ENCODE data around the gene KRT6C. TPM values are rescaled to one million over a fixed set of nuclear protein-coding genes. Genes with fewer than 3 reads are reported as not detected.

Gene KRT6C
- total and polyA plus RNA-seq, 2 experiments from 2014 or later: not detected

DNA sequence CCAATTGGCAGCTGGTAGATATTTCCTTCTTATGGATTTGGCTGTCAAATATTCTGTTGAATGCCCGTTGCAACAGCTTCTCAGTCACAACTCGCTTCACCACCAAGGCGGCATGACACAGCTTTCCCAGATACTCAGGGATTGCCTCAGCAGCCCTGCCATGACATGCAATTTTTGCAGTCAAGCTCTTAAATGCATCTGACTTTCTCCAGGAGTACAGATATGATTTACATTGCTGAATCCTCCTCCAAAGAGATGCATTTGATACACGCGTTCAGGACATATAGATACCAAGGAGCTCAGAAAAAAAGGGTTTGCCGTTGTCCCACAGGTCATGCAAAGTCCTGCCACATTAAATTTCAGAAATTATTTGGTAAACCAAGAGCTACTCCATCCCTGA is 40.1 kb upstream of the KRT6C start:
- Histone ChIP-seq H3K27me3 (ENCODE audit: insufficient read depth) (no peaks in the 10 kb centered on the region), H3F3A (replicated peaks; ENCODE audit: low read depth) (no peaks in the 10 kb centered on the region), H3K27ac (ENCODE audit: low read depth) (no peak overlapping the region), H3K4me2 (no peak overlapping the region), H3K36me3 (ENCODE audit: insufficient read depth) (no peaks in the 10 kb centered on the region), H4K20me1 (replicated peaks; ENCODE audit: insufficient read depth) (no peaks in the 10 kb centered on the region), H3K4me3 (no peak overlapping the region), H3K79me2 (replicated peaks; ENCODE audit: insufficient read depth) (no peaks in the 10 kb centered on the region), H2AFZ (no peak overlapping the region), H3K9me2 (ENCODE audit: insufficient read depth) (0 out of 2 replicates have a peak, but pooled peaks cover 3% of the 10 kb centered on the region), H3K4me1 (ENCODE audit: insufficient read depth) (no peaks in the 10 kb centered on the region)
- H3K4me1 Mint-ChIP-seq: no peaks in the 10 kb centered on the region
- 0 out of 3 replicates have a peak, but pooled peaks cover 7% of the 10 kb centered on the region for H3K36me3 Mint-ChIP-seq (ENCODE audit: low read depth)
- no peak for TF ChIP-seq ZNF331 (CRISPR knock-in tag; IDR thresholded peaks at IDR 0.05; ENCODE audit: low read depth)
- TF ChIP-seq POLR2AphosphoS5 (IDR thresholded peaks at IDR 0.05; ENCODE audit: low read depth): no peak
- no peak for TF ChIP-seq NANOG (IDR thresholded peaks at IDR 0.05; ENCODE audit: borderline replicate concordance)
- TF ChIP-seq, protein P1, sequence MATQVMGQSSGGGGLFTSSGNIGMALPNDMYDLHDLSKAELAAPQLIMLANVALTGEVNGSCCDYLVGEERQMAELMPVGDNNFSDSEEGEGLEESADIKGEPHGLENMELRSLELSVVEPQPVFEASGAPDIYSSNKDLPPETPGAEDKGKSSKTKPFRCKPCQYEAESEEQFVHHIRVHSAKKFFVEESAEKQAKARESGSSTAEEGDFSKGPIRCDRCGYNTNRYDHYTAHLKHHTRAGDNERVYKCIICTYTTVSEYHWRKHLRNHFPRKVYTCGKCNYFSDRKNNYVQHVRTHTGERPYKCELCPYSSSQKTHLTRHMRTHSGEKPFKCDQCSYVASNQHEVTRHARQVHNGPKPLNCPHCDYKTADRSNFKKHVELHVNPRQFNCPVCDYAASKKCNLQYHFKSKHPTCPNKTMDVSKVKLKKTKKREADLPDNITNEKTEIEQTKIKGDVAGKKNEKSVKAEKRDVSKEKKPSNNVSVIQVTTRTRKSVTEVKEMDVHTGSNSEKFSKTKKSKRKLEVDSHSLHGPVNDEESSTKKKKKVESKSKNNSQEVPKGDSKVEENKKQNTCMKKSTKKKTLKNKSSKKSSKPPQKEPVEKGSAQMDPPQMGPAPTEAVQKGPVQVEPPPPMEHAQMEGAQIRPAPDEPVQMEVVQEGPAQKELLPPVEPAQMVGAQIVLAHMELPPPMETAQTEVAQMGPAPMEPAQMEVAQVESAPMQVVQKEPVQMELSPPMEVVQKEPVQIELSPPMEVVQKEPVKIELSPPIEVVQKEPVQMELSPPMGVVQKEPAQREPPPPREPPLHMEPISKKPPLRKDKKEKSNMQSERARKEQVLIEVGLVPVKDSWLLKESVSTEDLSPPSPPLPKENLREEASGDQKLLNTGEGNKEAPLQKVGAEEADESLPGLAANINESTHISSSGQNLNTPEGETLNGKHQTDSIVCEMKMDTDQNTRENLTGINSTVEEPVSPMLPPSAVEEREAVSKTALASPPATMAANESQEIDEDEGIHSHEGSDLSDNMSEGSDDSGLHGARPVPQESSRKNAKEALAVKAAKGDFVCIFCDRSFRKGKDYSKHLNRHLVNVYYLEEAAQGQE (IDR thresholded peaks at IDR 0.05; ENCODE audit: unreplicated experiment): no peak
- no peak for TF ChIP-seq JUNB (IDR thresholded peaks at IDR 0.05; ENCODE audit: unreplicated experiment)
- no peak for TF ChIP-seq EZH2phosphoT487 (IDR thresholded peaks at IDR 0.05; ENCODE audit: unreplicated experiment)
- TF ChIP-seq, protein P2, sequence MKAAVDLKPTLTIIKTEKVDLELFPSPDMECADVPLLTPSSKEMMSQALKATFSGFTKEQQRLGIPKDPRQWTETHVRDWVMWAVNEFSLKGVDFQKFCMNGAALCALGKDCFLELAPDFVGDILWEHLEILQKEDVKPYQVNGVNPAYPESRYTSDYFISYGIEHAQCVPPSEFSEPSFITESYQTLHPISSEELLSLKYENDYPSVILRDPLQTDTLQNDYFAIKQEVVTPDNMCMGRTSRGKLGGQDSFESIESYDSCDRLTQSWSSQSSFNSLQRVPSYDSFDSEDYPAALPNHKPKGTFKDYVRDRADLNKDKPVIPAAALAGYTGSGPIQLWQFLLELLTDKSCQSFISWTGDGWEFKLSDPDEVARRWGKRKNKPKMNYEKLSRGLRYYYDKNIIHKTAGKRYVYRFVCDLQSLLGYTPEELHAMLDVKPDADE (IDR thresholded peaks at IDR 0.05): no peak
- peaks cover 13% of the 10 kb centered on the region for H3K9me3 Mint-ChIP-seq
- H3K27me3 Mint-ChIP-seq (ENCODE audit: insufficient read depth, low read depth, poor library complexity): peaks cover 3% of the 10 kb centered on the region
- no peak overlapping the region for H3K27ac Mint-ChIP-seq
- DNase-seq (ENCODE audit: low spot score): no peak
- H3K4me3 Mint-ChIP-seq: no peak overlapping the region
- ATAC-seq: no peak

DNA sequence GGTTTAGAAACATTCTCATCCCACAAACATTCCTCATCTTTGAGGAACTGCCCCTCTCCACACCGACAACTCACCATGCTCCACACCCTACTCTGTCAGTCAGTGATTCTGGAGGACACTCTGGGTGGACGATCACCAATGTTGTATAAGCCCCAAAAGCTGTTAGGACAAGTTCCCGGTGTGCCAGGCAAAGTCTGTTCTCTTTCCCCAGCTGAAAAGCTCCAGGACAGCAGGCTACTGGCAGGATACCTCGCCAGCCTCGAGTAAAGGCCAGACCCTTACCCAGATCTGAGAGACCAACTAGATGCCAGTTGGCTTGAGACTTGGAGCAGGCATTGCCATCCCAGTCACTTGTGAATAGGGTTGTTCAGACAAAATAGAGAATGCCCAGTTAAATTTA is 34.6 kb upstream of the KRT6C start:
- Histone ChIP-seq H4K20me1 (replicated peaks; ENCODE audit: insufficient read depth) (no peaks in the 10 kb centered on the region), H3K9me2 (ENCODE audit: insufficient read depth) (no peaks in the 10 kb centered on the region), H2AFZ (no peak overlapping the region), H3K27ac (ENCODE audit: low read depth) (no peak overlapping the region), H3F3A (replicated peaks; ENCODE audit: low read depth) (no peaks in the 10 kb centered on the region), H3K36me3 (ENCODE audit: insufficient read depth) (no peaks in the 10 kb centered on the region), H3K4me1 (ENCODE audit: insufficient read depth) (no peaks in the 10 kb centered on the region), H3K4me3 (no peak overlapping the region), H3K79me2 (replicated peaks; ENCODE audit: insufficient read depth) (no peaks in the 10 kb centered on the region), H3K27me3 (ENCODE audit: insufficient read depth) (no peaks in the 10 kb centered on the region), H3K4me2 (no peak overlapping the region)
- Mint-ChIP-seq H3K27me3 (ENCODE audit: insufficient read depth, low read depth, poor library complexity) (no peaks in the 10 kb centered on the region), H3K9me3 (peaks cover 13% of the 10 kb centered on the region), H3K4me1 (no peaks in the 10 kb centered on the region), H3K36me3 (ENCODE audit: low read depth) (0 out of 3 replicates have a peak, but pooled peaks cover 7% of the 10 kb centered on the region), H3K4me3 (no peak overlapping the region), H3K27ac (no peak overlapping the region)
- no peak for ATAC-seq
- DNase-seq (ENCODE audit: low spot score): no peak
- TF ChIP-seq, protein P1 (IDR thresholded peaks at IDR 0.05; ENCODE audit: unreplicated experiment): no peak
- TF ChIP-seq CREB1 (CRISPR knock-in tag; IDR thresholded peaks at IDR 0.05; ENCODE audit: low read depth): no peak
- no peak for TF ChIP-seq POLR2AphosphoS5 (IDR thresholded peaks at IDR 0.05; ENCODE audit: low read depth)
- TF ChIP-seq EZH2phosphoT487 (IDR thresholded peaks at IDR 0.05; ENCODE audit: unreplicated experiment): no peak
- no peak for TF ChIP-seq NANOG (IDR thresholded peaks at IDR 0.05; ENCODE audit: borderline replicate concordance)
- no peak for TF ChIP-seq ZNF331 (CRISPR knock-in tag; IDR thresholded peaks at IDR 0.05; ENCODE audit: low read depth)

All from GM23338 (cell line).